H1 (cell line): ENCODE measurements around the gene HSPA1A. TPM values are rescaled to one million over a fixed set of nuclear protein-coding genes. Genes with fewer than 3 reads are reported as not detected.
A peak's percentile ranks its signal among the peaks of the same experiment; 100 is the strongest.

ENCODE experiments used
- CTCF ChIA-PET: fragments of 300-600 bp; sonication (Branson Sonifier 250); formaldehyde crosslinking; loops from one replicate; lab custom pipeline; 2021; ENCODE audit not compliant: partially characterized antibody; lab: Charles Lee
- POLR2A ChIA-PET: fragments of 300-600 bp; sonication (Branson Sonifier 250); formaldehyde crosslinking; loops from one replicate; lab custom pipeline; 2021; ENCODE audit warnings: inconsistent platforms; ENCODE audit not compliant: partially characterized antibody; lab: Charles Lee
- DNase-seq, 2 experiments: peaks; one replicate each; pipeline versions ENCODE4 v3.0.0 to v3.0.0-alpha.2; 2010 to 2022; ENCODE audit warnings: low spot score in 2 of 2, low read depth in 1 of 2, mixed read lengths in 1 of 2
- FAIRE-seq: peaks from 2 replicates; lab custom pipeline; 2011; peaks lifted over from hg19 to GRCh38; lab: Jason Lieb, UNC
- H2AFZ ChIP-seq: 2 replicates; pipeline ENCODE4 v1.8.1; 2012; ENCODE audit warnings: low read length, inconsistent platforms
- H2AK5ac ChIP-seq: 2 replicates; pipeline ENCODE4 v1.6.1; 2013; ENCODE audit warnings: low read depth, low read length
- H2BK120ac ChIP-seq: replicated peaks from 2 replicates; pipeline ENCODE3; 2013; ENCODE audit warnings: low read depth, low read length, inconsistent platforms
- H2BK12ac ChIP-seq: 2 replicates; pipeline ENCODE4 v1.6.1; 2013; ENCODE audit warnings: low read depth, low read length
- H2BK15ac ChIP-seq: 2 replicates; pipeline ENCODE4 v1.6.1; 2013; ENCODE audit warnings: low read length
- H2BK20ac ChIP-seq: 2 replicates; pipeline ENCODE4 v1.6.1; 2013; ENCODE audit warnings: low read length
- H2BK5ac ChIP-seq: 2 replicates; pipeline ENCODE4 v1.6.1; 2013; ENCODE audit warnings: low read depth, low read length
- H3K14ac ChIP-seq: 2 replicates; pipeline ENCODE4 v1.6.1; 2013; ENCODE audit warnings: inconsistent platforms; ENCODE audit not compliant: insufficient read length
- H3K18ac ChIP-seq: 2 replicates; pipeline ENCODE4 v1.6.1; 2013; ENCODE audit warnings: low read length; ENCODE audit errors: extremely low read depth
- H3K23ac ChIP-seq: 2 replicates; pipeline ENCODE4 v1.6.1; 2013; ENCODE audit warnings: inconsistent platforms; ENCODE audit not compliant: insufficient read length
- H3K23me2 ChIP-seq: 2 replicates; pipeline ENCODE4 v1.6.1; 2013; ENCODE audit warnings: low read depth, low read length
- H3K27ac ChIP-seq: 2 replicates; pipeline ENCODE4 v1.6.1; 2011; ENCODE audit warnings: low read depth, low read length, inconsistent platforms
- H3K27me3 ChIP-seq, 4 experiments: replicated peaks in 1 of 4; 1 replicate in 1 of 4; 2 replicates in 3 of 4; pipeline versions ENCODE4 v1.6.1 to v1.8.1; 2011 to 2013; ENCODE audit warnings: low read length in 3 of 4, mild to moderate bottlenecking in 3 of 4, inconsistent platforms in 2 of 4, mixed read lengths in 2 of 4, moderate library complexity in 1 of 4; ENCODE audit not compliant: control insufficient read depth in 3 of 4, insufficient read depth in 3 of 4; ENCODE audit errors: extremely low read depth in 1 of 4
- H3K36me3 ChIP-seq, 4 experiments: 2 replicates each; pipeline versions ENCODE4 v1.6.1 to v1.8.1; 2011 to 2013; ENCODE audit warnings: mild to moderate bottlenecking in 4 of 4, low read length in 3 of 4, moderate library complexity in 2 of 4, control low read depth in 1 of 4, inconsistent platforms in 1 of 4; ENCODE audit not compliant: insufficient read depth in 4 of 4, control insufficient read depth in 2 of 4
- H3K4ac ChIP-seq: replicated peaks from 2 replicates; pipeline ENCODE3; 2013; ENCODE audit warnings: low read length, low read depth, mixed read lengths, inconsistent platforms; ENCODE audit not compliant: insufficient read length
- H3K4me1 ChIP-seq, 4 experiments: replicated peaks in 1 of 4; 1 replicate in 1 of 4; 2 replicates in 3 of 4; pipeline versions ENCODE4 v1.6.1 to v1.8.1; 2011 to 2013; ENCODE audit warnings: low read length in 3 of 4, inconsistent platforms in 2 of 4, mixed read lengths in 1 of 4; ENCODE audit not compliant: insufficient read depth in 4 of 4, control insufficient read depth in 3 of 4
- H3K4me2 ChIP-seq, 2 experiments: 2 replicates each; pipeline versions ENCODE4 v1.6.1 to v1.8.1; 2011 to 2013; ENCODE audit warnings: low read depth in 2 of 2, low read length in 2 of 2, control low read depth in 1 of 2, inconsistent platforms in 1 of 2, mild to moderate bottlenecking in 1 of 2; ENCODE audit not compliant: insufficient read depth in 1 of 2
- H3K4me3 ChIP-seq, 4 experiments: fragments of 200-600, 300-600 bp in 1 of 4; sonication (generic), shearing (Covaris generic), sonication (Bioruptor Twin) in 1 of 4; 2 replicates each; pipeline versions ENCODE4 v1.5.1 to v1.8.1; 2011 to 2016; ENCODE audit warnings: low read length in 4 of 4, low read depth in 3 of 4, control low read depth in 2 of 4, inconsistent platforms in 2 of 4, mild to moderate bottlenecking in 2 of 4, mixed read lengths in 1 of 4, moderate library complexity in 1 of 4; ENCODE audit not compliant: insufficient read depth in 2 of 4; ENCODE audit errors: extremely low read depth in 1 of 4
- H3K56ac ChIP-seq: replicated peaks from 2 replicates; pipeline ENCODE3; 2013; ENCODE audit warnings: low read depth, mild to moderate bottlenecking, mixed read lengths, low read length, inconsistent platforms; ENCODE audit not compliant: insufficient read length
- H3K79me1 ChIP-seq: 2 replicates; pipeline ENCODE4 v1.6.1; 2013; ENCODE audit warnings: low read depth, low read length, control low read depth
- H3K79me2 ChIP-seq, 2 experiments: 2 replicates each; pipeline versions ENCODE4 v1.6.1 to v1.8.1; 2012 to 2013; ENCODE audit warnings: low read length in 2 of 2, mild to moderate bottlenecking in 2 of 2, inconsistent platforms in 1 of 2; ENCODE audit not compliant: insufficient read depth in 2 of 2, control insufficient read depth in 1 of 2
- H3K9ac ChIP-seq, 4 experiments: replicated peaks in 1 of 4; 1 replicate in 1 of 4; 2 replicates in 3 of 4; pipeline versions ENCODE4 v1.6.1 to v1.8.1; 2011 to 2013; ENCODE audit warnings: low read depth in 3 of 4, low read length in 3 of 4, control low read depth in 2 of 4, mild to moderate bottlenecking in 2 of 4, moderate library complexity in 2 of 4, inconsistent platforms in 1 of 4; ENCODE audit errors: extremely low read depth in 1 of 4
- H3K9me3 ChIP-seq, 2 experiments: 2 replicates each; pipeline versions ENCODE4 v1.6.1 to v1.8.1; 2012 to 2013; ENCODE audit warnings: mild to moderate bottlenecking in 2 of 2, moderate library complexity in 2 of 2, control low read depth in 1 of 2, inconsistent platforms in 1 of 2, low read depth in 1 of 2, low read length in 1 of 2, mixed read lengths in 1 of 2; ENCODE audit not compliant: insufficient read depth in 2 of 2
- H4K20me1 ChIP-seq, 2 experiments: replicated peaks in 1 of 2; 2 replicates each; pipeline versions ENCODE3 to v1.8.1; 2011 to 2013; ENCODE audit warnings: inconsistent platforms in 2 of 2, low read length in 2 of 2, mild to moderate bottlenecking in 1 of 2; ENCODE audit not compliant: insufficient read depth in 2 of 2, control insufficient read depth in 1 of 2
- H4K5ac ChIP-seq: 2 replicates; pipeline ENCODE4 v1.6.1; 2013; ENCODE audit warnings: low read length, low read depth, mixed read lengths, inconsistent platforms; ENCODE audit not compliant: insufficient read length
- H4K8ac ChIP-seq: 2 replicates; pipeline ENCODE4 v1.8.0; 2013; ENCODE audit warnings: mild to moderate bottlenecking, moderate library complexity, low read length, inconsistent platforms; ENCODE audit not compliant: insufficient read depth; ENCODE audit errors: extremely low read depth
- H4K91ac ChIP-seq: replicated peaks from 2 replicates; pipeline ENCODE3; 2013; ENCODE audit warnings: low read length, mixed read lengths, inconsistent platforms; ENCODE audit not compliant: insufficient read length
- ATF2 ChIP-seq: IDR thresholded peaks from 2 replicates; pipeline ENCODE4 v1.6.1; 2012; ENCODE audit warnings: low read length, inconsistent platforms
- CEBPB ChIP-seq: IDR thresholded peaks from 2 replicates; pipeline ENCODE4 v1.6.1; 2012; ENCODE audit warnings: low read depth, low read length
- CHD1 ChIP-seq: IDR thresholded peaks from 2 replicates; pipeline ENCODE4 v1.6.1; 2012; ENCODE audit warnings: low read depth, low read length, improper control_type of control experiment
- CTBP2 ChIP-seq: IDR thresholded peaks from 2 replicates; pipeline ENCODE4 v1.7.0; 2011; ENCODE audit warnings: borderline replicate concordance, mild to moderate bottlenecking, moderate library complexity, mixed read lengths, low read length; ENCODE audit not compliant: insufficient read depth, insufficient read length
- KDM1A ChIP-seq: fragments of 200-600, 300-600 bp; sonication (generic); IDR thresholded peaks from 2 replicates; pipeline ENCODE4 v1.7.1; 2016; ENCODE audit warnings: mild to moderate bottlenecking, low read length, borderline replicate concordance
- MAX ChIP-seq: IDR thresholded peaks from 2 replicates; pipeline ENCODE4 v1.6.1; 2012; ENCODE audit warnings: inconsistent platforms
- SIN3A ChIP-seq, 2 experiments: IDR thresholded peaks in 1 of 2; conservative IDR thresholded peaks in 1 of 2; 2 replicates each; pipeline ENCODE4 v1.6.1; 2011 to 2012; ENCODE audit warnings: low read length in 2 of 2, improper control_type of control experiment in 1 of 2, low read depth in 1 of 2, mild to moderate bottlenecking in 1 of 2
- SRF ChIP-seq: IDR thresholded peaks from 2 replicates; pipeline ENCODE4 v1.6.1; 2011; ENCODE audit warnings: mild to moderate bottlenecking, low read depth, low read length, moderate library complexity
- SUZ12 ChIP-seq: fragments of 200-600 bp; sonication (generic); IDR thresholded peaks from 2 replicates; pipeline ENCODE4 v1.6.1; 2012; ENCODE audit warnings: mild to moderate bottlenecking, inconsistent platforms, low read length, moderate library complexity, mixed read lengths
- TBP ChIP-seq: IDR thresholded peaks from 2 replicates; pipeline ENCODE4 v1.6.1; 2011; ENCODE audit warnings: low read depth, low read length, improper control_type of control experiment
- TEAD4 ChIP-seq: IDR thresholded peaks from 2 replicates; pipeline ENCODE4 v1.6.1; 2012; ENCODE audit warnings: low read depth, low read length, inconsistent platforms, mixed read lengths
- WGBS, 2 experiments: shearing (Covaris generic) in 1 of 2; methylation state at CpG; one replicate each; pipeline versions ENCODE4 v1.1.6 to v1.1.7; 2013 to 2015; ENCODE audit warnings: low lambda C conversion rate in 2 of 2, mixed read lengths in 2 of 2, inconsistent platforms in 1 of 2, low coverage in 1 of 2, missing lambda C conversion rate in 1 of 2; ENCODE audit not compliant: insufficient replicate concordance in 2 of 2, insufficient coverage in 1 of 2, insufficient read length in 1 of 2; ENCODE audit errors: extremely low coverage in 1 of 2, missing lambda C conversion rate in 1 of 2; 5-methylcytosine and 5-hydroxymethylcytosine counted together
- polyA plus RNA-seq, 7 experiments: library from polyadenylated mRNA; depleted of rRNA in 3 of 7; stranded (reverse) in 5 of 7; unstranded in 2 of 7; fragments of >200 nt in 5 of 7; fragments of 200-250 nt in 2 of 7; gene quantifications; 1 replicate in 5 of 7; 2 replicates in 1 of 7; 4 replicates in 1 of 7; pipeline versions ENCODE4 v1.2.1 to v1.2.3, GENCODE V29; 2011 to 2013; ENCODE audit warnings: missing spikeins in 2 of 7, mixed read lengths in 2 of 7
- total RNA-seq: library from RNA; stranded (reverse); fragmentation: NEBNext Ultra II Directional; extraction: Animal tissue kit (Norgen Biotek cat#: 25700); gene quantifications from 2 replicates; pipeline ENCODE4 v1.2.1, GENCODE V29; 2021

HSPA1A gene
- total and polyA plus RNA-seq, 2 of the 8 experiments (the other 6 are each of a cell fraction or from before 2014, with no cell fraction given), result 40.7 to 54.0 TPM

- no peak overlapping the region for H4K8ac ChIP-seq
- no peaks in the 10 kb centered on the region for H3K79me2 ChIP-seq
- peak overlapping the region in 1 of 4 experiments; percentile 18; a peak in 1 of 7 replicates for H3K9ac ChIP-seq
- peaks cover 6 to 7% of the 10 kb centered on the region in 2 experiments; a peak in 1 of 4 replicates for H3K9me3 ChIP-seq
- no peaks in the 10 kb centered on the region for H3K4me1 ChIP-seq
- no peak overlapping the region for H3K27ac ChIP-seq
- WGBS, 2 experiments, result 94% methylated on average over 2 of the region's 2 CpGs; no CpG with 5 or more reads in 1 of the 2 experiments
- ChIA-PET CTCF (interaction anchor here (0.6 to 1.3 kb wide), 3 partner anchors 12 to 557 kb away, joined by 3 to 4 read pairs (median 3); no protein-coding TSS in a partner anchor), POLR2A (interaction anchor here (0.6 to 12.6 kb wide), 8 partner anchors 9 to 702 kb away, joined by 3 to 189 read pairs (median 3); partner anchors contain the start of gene NEU1)
- FAIRE-seq, result no peak
- no peak overlapping the region for H2AK5ac ChIP-seq
- H2BK12ac ChIP-seq, result no peak overlapping the region
- H3K79me1 ChIP-seq, result no peaks in the 10 kb centered on the region
- H3K36me3 ChIP-seq, result peaks cover 0 to 4% (median 0%) of the 10 kb centered on the region in 4 experiments; a peak in 2 of 8 replicates
- no peaks in the 10 kb centered on the region for H3K23me2 ChIP-seq
- no peak for DNase-seq
- H2BK120ac ChIP-seq, result no peak overlapping the region
- no peak overlapping the region for H2BK20ac ChIP-seq
- H3K23ac ChIP-seq, result no peak overlapping the region
- no peak overlapping the region for H3K56ac ChIP-seq
- no peak overlapping the region for H3K14ac ChIP-seq
- no peaks in the 10 kb centered on the region for H3K27me3 ChIP-seq
- H2BK5ac ChIP-seq, result no peak overlapping the region
- no peak overlapping the region for H2BK15ac ChIP-seq
- H3K4me3 ChIP-seq, result no peak overlapping the region
- peak overlapping the region in 1 of 2 experiments; percentile 34; a peak in 1 of 4 replicates for H3K4me2 ChIP-seq
- no peak overlapping the region for H3K18ac ChIP-seq
- H2AFZ ChIP-seq, result no peak overlapping the region
- H3K4ac ChIP-seq, result no peak overlapping the region
- no peaks in the 10 kb centered on the region for H4K20me1 ChIP-seq
- no peak overlapping the region for H4K5ac ChIP-seq
- H4K91ac ChIP-seq, result no peak overlapping the region
- TF ChIP-seq KDM1A (no peak), SIN3A (conservative IDR thresholded peaks at IDR 0.05 in 1 of 2, IDR thresholded peaks at IDR 0.05 in 1 of 2; ENCODE audit: low read depth in 1 of 2, low read length in 2 of 2) (no peak), TBP (no peak), SUZ12 (no peak), CTBP2 (no peak), CHD1 (no peak), MAX (no peak), ATF2 (no peak), CEBPB (no peak), TEAD4 (no peak), SRF (no peak)
These were observed 36.1 kb downstream of the HSPA1A start for GRCh38 chr6:31851485-31851832.
